Smooth muscle cell of bladder (primary cell): Measurements from ENCODE around the gene GFAP. TPM values are rescaled to one million over a fixed set of nuclear protein-coding genes. Genes with fewer than 3 reads are reported as not detected.

Experiments used
- total RNA-seq: library from RNA; depleted of rRNA; stranded (reverse); fragments of >200 nt; gene quantifications from 2 replicates; pipeline ENCODE4 v1.2.3, GENCODE V29; 2014

The GFAP gene
- total RNA-seq, result 0.14 TPM in 1 of 2 replicates, not detected in the other

DNA sequence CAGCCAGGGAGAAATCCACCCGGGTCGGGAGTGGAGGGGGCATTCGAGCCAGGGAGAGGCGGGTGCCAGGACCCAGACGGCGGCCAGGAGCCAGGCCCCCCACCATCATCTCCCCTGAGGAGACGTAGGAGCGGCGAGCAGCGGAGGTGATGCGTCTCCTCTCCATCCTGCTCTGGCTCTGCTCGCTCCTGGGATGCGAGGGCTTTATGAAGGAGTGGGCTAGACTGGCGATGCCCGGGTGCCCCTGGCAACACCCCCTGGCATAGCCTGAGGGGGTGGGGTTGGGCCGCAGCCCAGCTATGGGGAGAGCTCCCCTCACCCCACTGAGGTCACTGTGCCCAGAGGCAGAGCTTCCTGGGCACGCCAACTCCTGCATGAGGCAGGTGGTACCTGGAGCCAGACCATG lies at the start of gene GFAP:
Gene GFAP (minus strand): TSS at position 180 of the 406 bp plus-strand sequence. CDS start 14 bp downstream, at position 166.

DNA sequence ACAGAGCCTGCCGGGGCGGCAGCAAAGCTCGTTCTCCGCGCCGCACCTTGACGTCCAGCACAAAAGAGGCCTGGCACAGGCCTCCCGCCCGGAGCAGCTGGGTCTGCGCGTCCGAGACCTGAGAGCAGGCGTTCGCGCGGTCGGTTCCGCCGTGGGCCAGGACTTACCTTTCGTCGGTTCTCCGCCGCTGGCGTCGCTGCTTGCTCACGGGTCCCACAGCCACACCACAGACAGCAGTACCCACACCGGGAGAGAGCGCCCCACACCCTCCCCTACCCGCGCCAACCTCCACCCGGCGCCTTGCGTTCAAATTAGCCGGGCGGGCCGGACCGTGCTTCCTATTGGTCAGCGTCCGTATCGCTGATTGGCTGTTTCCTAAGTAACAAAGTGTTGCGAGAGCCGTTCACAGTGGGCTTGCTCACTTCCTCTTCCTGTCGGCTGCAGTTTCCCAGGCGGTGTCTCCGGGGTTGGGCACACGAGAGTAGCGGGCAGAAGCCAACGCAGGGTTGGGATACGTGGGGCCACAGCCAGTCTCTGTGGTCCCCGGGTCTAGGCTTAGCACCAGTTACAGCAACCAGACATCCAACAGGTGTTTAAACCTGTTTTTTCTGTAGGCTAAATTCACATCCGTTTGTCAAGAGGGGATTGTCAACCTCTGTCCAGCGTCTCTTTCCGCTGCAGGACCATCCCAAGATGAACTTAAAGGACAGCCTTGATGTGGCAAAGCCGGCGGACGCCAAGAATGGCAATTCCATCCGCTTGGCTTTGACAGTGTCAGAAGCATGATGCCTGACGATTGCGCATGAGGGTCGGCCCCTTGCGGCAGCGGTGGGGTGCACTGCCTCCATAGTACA lies 32.4 kb upstream of the GFAP start, which contains the start of gene KIF18B:
Gene KIF18B (minus strand): TSS at position 313 of the 854 bp plus-strand sequence. CDS start 11,429 bp downstream, outside the sequence.

DNA sequence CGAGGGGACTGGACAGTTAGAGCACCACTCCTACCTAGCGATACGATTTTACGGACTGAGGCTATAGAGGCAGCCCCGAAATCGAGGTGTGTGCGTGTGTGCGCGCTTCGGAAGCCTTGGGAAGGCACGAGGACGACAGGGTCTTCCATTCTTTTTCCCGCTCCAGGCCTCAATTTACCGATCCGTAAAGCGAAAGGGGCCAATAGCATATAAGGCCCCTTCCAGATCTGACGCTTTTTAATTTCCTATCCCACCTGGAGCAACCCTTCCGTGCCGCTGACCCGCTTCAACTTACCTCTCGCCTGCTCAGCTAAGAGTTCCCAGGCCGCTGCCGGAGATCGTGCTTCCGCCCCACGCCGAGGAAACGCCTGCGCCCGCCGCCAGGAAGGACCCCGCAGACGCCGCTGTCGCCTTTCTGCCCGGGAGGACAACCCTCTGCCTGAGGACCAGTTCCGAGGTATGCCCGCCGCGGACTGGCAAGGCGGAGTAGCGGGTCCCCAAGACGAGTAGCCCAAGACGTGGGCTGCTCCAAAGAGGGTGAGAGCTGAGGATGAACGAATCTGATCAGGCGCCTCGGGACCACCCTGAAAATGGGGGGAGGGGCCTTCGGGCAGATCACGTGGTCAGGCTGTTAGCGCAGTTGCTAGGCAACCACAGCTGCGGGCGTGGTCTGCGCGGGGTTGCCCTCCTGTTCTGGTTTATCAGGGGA lies 16.1 kb downstream of the GFAP start, which contains the start of gene EFTUD2:
Gene EFTUD2 (minus strand): TSS at position 372 of the 709 bp plus-strand sequence. CDS start 4,924 bp downstream, outside the sequence.

Other genes with a start within 250 kb of the GFAP start
- 43.2 and 46.3 TPM in 2 replicates for gene CCDC43, start 225.7 kb downstream of the GFAP start, total RNA-seq
- 1.3 and 1.7 TPM in 2 replicates for gene DBF4B, start 206.8 kb downstream of the GFAP start, total RNA-seq
- gene ADAM11, start 156.5 kb downstream of the GFAP start, total RNA-seq, result 0.14 and 0.18 TPM in 2 replicates
- gene GJC1, start 85.2 kb downstream of the GFAP start, total RNA-seq, result 5.1 and 7.1 TPM in 2 replicates
- gene HIGD1B, start 67.6 kb downstream of the GFAP start, total RNA-seq, result not detected in 2 replicates
- gene EFTUD2, start 16.1 kb downstream of the GFAP start, total RNA-seq, result 82.4 and 91.2 TPM in 2 replicates
- gene KIF18B, start 32.3 kb upstream of the GFAP start, total RNA-seq, result 0.09 and 0.71 TPM in 2 replicates
- gene C1QL1, start 52.8 kb upstream of the GFAP start, total RNA-seq, result 0.18 and 0.28 TPM in 2 replicates
- 23.9 and 30.6 TPM in 2 replicates for gene DCAKD, start 136.1 kb upstream of the GFAP start, total RNA-seq
- gene NMT1, start 145.8 kb upstream of the GFAP start, total RNA-seq, result 64.7 and 94.2 TPM in 2 replicates
- 21.3 and 21.7 TPM in 2 replicates for gene PLCD3, start 217.0 kb upstream of the GFAP start, total RNA-seq
- 8.1 and 9.3 TPM in 2 replicates for gene ACBD4, start 220.2 kb upstream of the GFAP start, total RNA-seq
- 6.0 and 14.9 TPM in 2 replicates for gene HEXIM1, start 233.0 kb upstream of the GFAP start, total RNA-seq
- 7.3 and 10.7 TPM in 2 replicates for gene HEXIM2, start 246.4 kb upstream of the GFAP start, total RNA-seq